ENCODE measurements around the gene INSC. TPM values are rescaled to one million over a fixed set of nuclear protein-coding genes. Genes with fewer than 3 reads are reported as not detected.

The INSC gene
- total RNA-seq, 1 experiment from 2014 or later = not detected

GRCh38 chr11:15127341-15127740, 12.6 kb downstream of the INSC start:
- intact Hi-C loops (cut with micrococcal nuclease) = no loop called here
- DNase-seq (peak; percentile 25), ATAC-seq (no peak)
- Histone ChIP-seq H2AFZ (ENCODE audit: low read length) (no peak overlapping the region), H3K4me3 (ENCODE audit: low read length) (no peak overlapping the region), H3K4me1 (ENCODE audit: insufficient read depth, low read length) (no peaks in the 10 kb centered on the region), H3K9me2 (replicated peaks; ENCODE audit: low read length) (no peaks in the 10 kb centered on the region), H3K27me3 (ENCODE audit: low read length) (no peaks in the 10 kb centered on the region), H4K20me1 (ENCODE audit: low read length) (no peaks in the 10 kb centered on the region), H3K9ac (ENCODE audit: low read length) (no peak overlapping the region), H3F3A (ENCODE audit: low read length, unreplicated experiment) (no peaks in the 10 kb centered on the region), H3K27ac (ENCODE audit: low read length) (no peak overlapping the region), H3K9me3 (ENCODE audit: low read length) (no peaks in the 10 kb centered on the region), H3K79me2 (ENCODE audit: low read length) (no peaks in the 10 kb centered on the region), H3K36me3 (ENCODE audit: low read depth, low read length) (no peaks in the 10 kb centered on the region), H3K4me2 (ENCODE audit: low read length) (no peak overlapping the region)
- no peak for TF ChIP-seq CTCF (conservative IDR thresholded peaks at IDR 0.05; ENCODE audit: low read depth, low read length)
- no peak for TF ChIP-seq EZH2 (IDR thresholded peaks at IDR 0.05; ENCODE audit: low read length, unreplicated experiment)
- TF ChIP-seq EZH2phosphoT487 (IDR thresholded peaks at IDR 0.05; ENCODE audit: borderline replicate concordance, low read length) = no peak
- CTCF ChIA-PET = no interaction called here
- no TSS peak for BruUV-seq (replicated peaks)
- POLR2A ChIA-PET (ENCODE audit: unreplicated experiment) = no interaction called here

GRCh38 chr11:15128621-15129020, 13.9 kb downstream of the INSC start:
- H3K79me2 ChIP-seq (ENCODE audit: low read length) = no peaks in the 10 kb centered on the region
- no peaks in the 10 kb centered on the region for H3K36me3 ChIP-seq (ENCODE audit: low read depth, low read length)
- DNase-seq = no peak
- H3K9me3 ChIP-seq (ENCODE audit: low read length) = no peaks in the 10 kb centered on the region
- POLR2A ChIA-PET (ENCODE audit: unreplicated experiment) = no interaction called here
- no peak overlapping the region for H2AFZ ChIP-seq (ENCODE audit: low read length)
- no peaks in the 10 kb centered on the region for H4K20me1 ChIP-seq (ENCODE audit: low read length)
- H3K27ac ChIP-seq (ENCODE audit: low read length) = no peak overlapping the region
- no peaks in the 10 kb centered on the region for H3K9me2 ChIP-seq (replicated peaks; ENCODE audit: low read length)
- H3K4me1 ChIP-seq (ENCODE audit: insufficient read depth, low read length) = no peaks in the 10 kb centered on the region
- no peak overlapping the region for H3K4me2 ChIP-seq (ENCODE audit: low read length)
- no peak overlapping the region for H3K4me3 ChIP-seq (ENCODE audit: low read length)
- no TSS peak for BruUV-seq (replicated peaks)
- TF ChIP-seq CTCF (conservative IDR thresholded peaks at IDR 0.05; ENCODE audit: low read depth, low read length) (no peak), EZH2 (IDR thresholded peaks at IDR 0.05; ENCODE audit: low read length, unreplicated experiment) (no peak), EZH2phosphoT487 (IDR thresholded peaks at IDR 0.05; ENCODE audit: borderline replicate concordance, low read length) (no peak)
- intact Hi-C loops (cut with micrococcal nuclease) = no loop called here
- no peaks in the 10 kb centered on the region for H3K27me3 ChIP-seq (ENCODE audit: low read length)
- no peaks in the 10 kb centered on the region for H3F3A ChIP-seq (ENCODE audit: low read length, unreplicated experiment)
- no peak for ATAC-seq
- H3K9ac ChIP-seq (ENCODE audit: low read length) = no peak overlapping the region
- CTCF ChIA-PET = no interaction called here

GRCh38 chr11:15136166-15136565, 21.4 kb downstream of the INSC start:
- no peaks in the 10 kb centered on the region for H3K27me3 ChIP-seq (ENCODE audit: low read length)
- no peak for DNase-seq
- no peak for ATAC-seq
- H3K4me2 ChIP-seq (ENCODE audit: low read length) = no peak overlapping the region
- no peaks in the 10 kb centered on the region for H3K79me2 ChIP-seq (ENCODE audit: low read length)
- POLR2A ChIA-PET (ENCODE audit: unreplicated experiment) = no interaction called here
- no peaks in the 10 kb centered on the region for H3K36me3 ChIP-seq (ENCODE audit: low read depth, low read length)
- TF ChIP-seq EZH2 (IDR thresholded peaks at IDR 0.05; ENCODE audit: low read length, unreplicated experiment) = no peak
- TF ChIP-seq CTCF (conservative IDR thresholded peaks at IDR 0.05; ENCODE audit: low read depth, low read length) = no peak
- no peak for TF ChIP-seq EZH2phosphoT487 (IDR thresholded peaks at IDR 0.05; ENCODE audit: borderline replicate concordance, low read length)
- no peak overlapping the region for H3K4me3 ChIP-seq (ENCODE audit: low read length)
- no peak overlapping the region for H3K27ac ChIP-seq (ENCODE audit: low read length)
- no peaks in the 10 kb centered on the region for H4K20me1 ChIP-seq (ENCODE audit: low read length)
- CTCF ChIA-PET = no interaction called here
- H3K9ac ChIP-seq (ENCODE audit: low read length) = no peak overlapping the region
- H3K9me2 ChIP-seq (replicated peaks; ENCODE audit: low read length) = no peaks in the 10 kb centered on the region
- H3K4me1 ChIP-seq (ENCODE audit: insufficient read depth, low read length) = no peaks in the 10 kb centered on the region
- intact Hi-C loops (cut with micrococcal nuclease) = no loop called here
- H3K9me3 ChIP-seq (ENCODE audit: low read length) = no peaks in the 10 kb centered on the region
- no peaks in the 10 kb centered on the region for H3F3A ChIP-seq (ENCODE audit: low read length, unreplicated experiment)
- no peak overlapping the region for H2AFZ ChIP-seq (ENCODE audit: low read length)
- no TSS peak for BruUV-seq (replicated peaks)
